HL-60 (cell line): Measurements from ENCODE around the gene SEC22B.

ENCODE experiments used
- POLR2AphosphoS5 ChIP-seq: IDR thresholded peaks from 2 replicates; pipeline ENCODE4 v1.6.1; 2012; ENCODE audit warnings: low read depth
- TF ChIP-seq, protein P1 (sequence below): IDR thresholded peaks from one replicate; pipeline ENCODE4 v1.5.1; 2011; ENCODE audit warnings: low read length, control low read depth, inconsistent platforms; ENCODE audit not compliant: insufficient read depth
- TF ChIP-seq, protein P2 (sequence below): IDR thresholded peaks from 2 replicates; pipeline ENCODE4 v1.6.1; 2012; ENCODE audit warnings: low read depth; ENCODE audit not compliant: insufficient replicate concordance

DNA sequence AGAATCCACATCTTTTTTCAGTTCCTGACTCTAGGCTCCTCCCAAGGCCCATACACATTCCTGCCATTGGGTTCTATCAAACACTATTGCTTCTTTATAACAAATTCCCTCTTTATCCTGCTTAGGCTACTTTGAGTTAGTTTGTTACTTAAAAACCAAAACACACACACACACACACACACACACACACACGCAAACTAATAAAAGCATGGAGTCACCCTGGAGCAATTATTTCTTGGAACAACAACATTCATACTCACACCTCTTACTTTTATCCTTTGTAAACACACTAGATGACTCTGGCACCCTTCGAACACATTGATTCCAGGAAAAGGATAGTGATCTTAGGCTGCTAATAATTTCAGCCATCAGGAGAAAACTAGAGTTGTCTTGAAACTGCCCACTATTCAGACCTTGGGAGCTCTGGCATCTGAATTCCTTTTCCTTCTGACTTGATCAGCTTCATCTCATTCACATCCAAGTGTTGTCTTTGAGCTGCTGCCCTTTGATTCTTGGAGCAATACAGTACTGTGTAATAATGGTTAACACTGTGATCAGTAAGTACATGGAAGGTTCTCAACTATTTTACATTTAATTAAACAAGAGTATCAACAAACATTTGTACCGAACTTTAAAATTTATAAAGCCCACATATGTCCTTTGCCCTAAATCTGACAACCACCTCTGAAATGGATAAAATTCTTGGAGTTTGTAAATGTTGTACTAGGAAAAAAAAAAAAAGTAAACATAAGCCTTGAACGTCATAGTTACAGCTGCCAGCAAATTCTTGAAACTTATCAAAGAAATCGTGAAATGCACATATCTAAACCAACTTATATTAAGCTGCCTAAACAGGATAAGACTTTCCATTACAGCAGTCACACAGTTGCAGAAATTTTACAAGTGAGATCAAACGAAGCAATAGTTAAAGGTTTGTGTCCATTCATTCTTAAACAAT, 2.8 kb upstream of the SEC22B start:
- TF ChIP-seq, protein P1, sequence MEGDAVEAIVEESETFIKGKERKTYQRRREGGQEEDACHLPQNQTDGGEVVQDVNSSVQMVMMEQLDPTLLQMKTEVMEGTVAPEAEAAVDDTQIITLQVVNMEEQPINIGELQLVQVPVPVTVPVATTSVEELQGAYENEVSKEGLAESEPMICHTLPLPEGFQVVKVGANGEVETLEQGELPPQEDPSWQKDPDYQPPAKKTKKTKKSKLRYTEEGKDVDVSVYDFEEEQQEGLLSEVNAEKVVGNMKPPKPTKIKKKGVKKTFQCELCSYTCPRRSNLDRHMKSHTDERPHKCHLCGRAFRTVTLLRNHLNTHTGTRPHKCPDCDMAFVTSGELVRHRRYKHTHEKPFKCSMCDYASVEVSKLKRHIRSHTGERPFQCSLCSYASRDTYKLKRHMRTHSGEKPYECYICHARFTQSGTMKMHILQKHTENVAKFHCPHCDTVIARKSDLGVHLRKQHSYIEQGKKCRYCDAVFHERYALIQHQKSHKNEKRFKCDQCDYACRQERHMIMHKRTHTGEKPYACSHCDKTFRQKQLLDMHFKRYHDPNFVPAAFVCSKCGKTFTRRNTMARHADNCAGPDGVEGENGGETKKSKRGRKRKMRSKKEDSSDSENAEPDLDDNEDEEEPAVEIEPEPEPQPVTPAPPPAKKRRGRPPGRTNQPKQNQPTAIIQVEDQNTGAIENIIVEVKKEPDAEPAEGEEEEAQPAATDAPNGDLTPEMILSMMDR: no peak
- TF ChIP-seq, protein P2, sequence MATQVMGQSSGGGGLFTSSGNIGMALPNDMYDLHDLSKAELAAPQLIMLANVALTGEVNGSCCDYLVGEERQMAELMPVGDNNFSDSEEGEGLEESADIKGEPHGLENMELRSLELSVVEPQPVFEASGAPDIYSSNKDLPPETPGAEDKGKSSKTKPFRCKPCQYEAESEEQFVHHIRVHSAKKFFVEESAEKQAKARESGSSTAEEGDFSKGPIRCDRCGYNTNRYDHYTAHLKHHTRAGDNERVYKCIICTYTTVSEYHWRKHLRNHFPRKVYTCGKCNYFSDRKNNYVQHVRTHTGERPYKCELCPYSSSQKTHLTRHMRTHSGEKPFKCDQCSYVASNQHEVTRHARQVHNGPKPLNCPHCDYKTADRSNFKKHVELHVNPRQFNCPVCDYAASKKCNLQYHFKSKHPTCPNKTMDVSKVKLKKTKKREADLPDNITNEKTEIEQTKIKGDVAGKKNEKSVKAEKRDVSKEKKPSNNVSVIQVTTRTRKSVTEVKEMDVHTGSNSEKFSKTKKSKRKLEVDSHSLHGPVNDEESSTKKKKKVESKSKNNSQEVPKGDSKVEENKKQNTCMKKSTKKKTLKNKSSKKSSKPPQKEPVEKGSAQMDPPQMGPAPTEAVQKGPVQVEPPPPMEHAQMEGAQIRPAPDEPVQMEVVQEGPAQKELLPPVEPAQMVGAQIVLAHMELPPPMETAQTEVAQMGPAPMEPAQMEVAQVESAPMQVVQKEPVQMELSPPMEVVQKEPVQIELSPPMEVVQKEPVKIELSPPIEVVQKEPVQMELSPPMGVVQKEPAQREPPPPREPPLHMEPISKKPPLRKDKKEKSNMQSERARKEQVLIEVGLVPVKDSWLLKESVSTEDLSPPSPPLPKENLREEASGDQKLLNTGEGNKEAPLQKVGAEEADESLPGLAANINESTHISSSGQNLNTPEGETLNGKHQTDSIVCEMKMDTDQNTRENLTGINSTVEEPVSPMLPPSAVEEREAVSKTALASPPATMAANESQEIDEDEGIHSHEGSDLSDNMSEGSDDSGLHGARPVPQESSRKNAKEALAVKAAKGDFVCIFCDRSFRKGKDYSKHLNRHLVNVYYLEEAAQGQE: no peak
- TF ChIP-seq POLR2AphosphoS5: no peak
